Nucleus accumbens (tissue), 56 donors: ENCODE measurements around the gene ENPP6.

ENCODE experiments used
- DNase-seq, 56 donors: peaks; one replicate each; lab custom pipeline; 2025; lab: John Stamatoyannopoulos, UW

The ENPP6 gene

DNA sequence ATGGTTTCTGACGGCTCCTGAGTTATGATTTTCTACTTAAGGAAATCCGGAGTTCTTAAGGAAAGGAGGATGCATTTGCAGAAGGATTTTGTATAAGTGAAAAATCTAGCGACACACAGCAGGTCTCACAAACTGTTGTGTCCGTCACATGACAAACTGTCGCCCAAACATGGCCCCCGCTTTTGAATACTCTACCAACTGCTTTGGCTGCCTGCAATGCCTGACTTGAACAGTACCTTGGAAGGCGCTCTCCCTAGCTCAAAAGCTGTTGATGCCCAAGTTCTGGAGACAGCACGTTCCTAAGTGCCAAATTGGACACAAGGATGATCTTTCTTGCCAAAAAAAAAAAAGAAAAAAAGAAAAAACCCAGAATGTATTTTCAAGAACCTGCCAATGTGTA, 103.2 kb downstream of the ENPP6 start:
- DNase-seq: no peak

DNA sequence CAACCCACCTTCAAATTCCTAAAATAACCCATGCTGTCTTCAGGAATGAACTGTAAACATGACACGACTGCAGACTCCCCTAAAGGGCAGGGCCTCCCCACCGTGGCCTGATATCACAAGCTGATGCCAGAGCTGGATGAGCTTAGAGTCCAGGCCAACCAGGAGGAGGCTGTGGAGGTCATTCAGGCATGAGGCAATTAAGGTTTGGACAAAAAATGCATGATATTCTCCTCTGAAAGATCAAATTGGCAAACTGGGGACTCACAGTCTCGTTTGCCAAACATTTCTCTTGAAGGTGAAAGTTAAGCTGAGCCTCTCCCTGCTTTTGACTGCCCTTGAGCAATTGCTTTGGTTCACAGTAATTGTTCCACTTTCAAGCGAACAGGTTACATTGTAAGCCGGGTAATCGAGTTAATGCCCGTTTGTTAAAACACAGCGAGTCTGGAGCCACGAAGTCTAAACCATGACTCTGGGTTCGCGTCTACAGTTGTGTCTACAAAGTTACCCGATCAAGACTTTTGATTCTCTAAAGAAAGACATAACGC, 105.6 kb downstream of the ENPP6 start:
- no peak for DNase-seq

- no peak for DNase-seq
Observed at GRCh38 chr4:184111233-184111832, 106.3 kb downstream of the ENPP6 start.

DNA sequence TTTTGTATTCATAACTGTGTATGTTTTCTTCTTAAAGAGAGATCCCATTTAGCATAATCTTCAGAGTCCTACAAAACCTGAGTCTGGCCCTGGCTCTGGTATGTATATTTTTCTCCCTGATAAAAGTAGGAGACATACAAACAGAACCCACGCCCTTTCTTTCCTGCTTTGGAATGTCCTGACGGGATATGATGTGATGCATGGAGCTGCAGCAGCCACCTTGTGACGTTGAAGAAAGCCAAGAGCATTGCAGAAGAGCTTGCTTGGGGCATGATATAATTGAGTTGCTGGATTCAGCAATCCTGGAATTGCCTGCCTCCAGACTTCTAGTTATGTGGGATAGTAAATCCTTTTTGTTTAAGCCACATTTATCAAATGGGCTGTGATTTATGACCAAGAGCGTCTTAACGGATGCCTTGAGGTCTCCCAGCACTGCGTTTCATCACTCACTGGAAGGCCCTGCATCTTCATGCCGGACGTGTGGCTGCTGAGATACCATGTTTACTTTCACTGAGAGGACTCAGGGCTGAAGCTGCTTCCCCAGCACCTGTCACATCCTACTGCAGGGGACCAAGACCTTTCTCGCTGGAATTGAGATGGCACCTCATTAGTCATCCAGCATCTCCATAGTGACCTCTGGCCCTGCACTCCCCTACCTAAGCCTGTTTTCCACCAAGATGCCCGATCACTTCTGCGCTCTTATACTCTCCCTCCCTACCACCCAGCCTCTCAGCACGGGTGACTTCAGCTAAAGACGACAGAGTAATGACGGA, 107.0 kb downstream of the ENPP6 start:
- no peak for DNase-seq

DNA sequence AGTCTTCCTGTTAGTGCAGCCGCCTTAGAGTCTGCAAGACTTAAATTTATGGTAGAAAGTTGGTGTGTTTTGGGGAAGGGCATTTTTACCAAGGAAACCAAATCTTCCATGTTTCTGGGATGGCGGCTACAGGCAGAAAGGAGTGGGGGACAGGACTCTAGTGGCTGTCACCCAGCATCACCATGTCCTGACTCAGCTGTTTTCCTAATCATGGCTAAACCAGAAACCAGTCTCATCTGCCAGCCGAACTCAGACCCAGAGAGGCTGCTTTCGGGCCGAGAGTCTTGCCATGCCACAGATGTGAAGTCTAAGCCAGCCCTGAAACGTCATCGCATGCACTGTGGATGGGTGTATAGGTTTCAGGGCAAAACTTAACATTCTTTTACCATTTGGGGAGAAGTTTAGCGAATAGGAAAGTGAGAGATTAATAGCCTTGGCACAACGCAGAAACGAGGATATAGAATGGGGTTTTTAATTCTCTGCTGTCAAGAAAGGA, 109.6 kb downstream of the ENPP6 start:
- DNase-seq: no peak

DNA sequence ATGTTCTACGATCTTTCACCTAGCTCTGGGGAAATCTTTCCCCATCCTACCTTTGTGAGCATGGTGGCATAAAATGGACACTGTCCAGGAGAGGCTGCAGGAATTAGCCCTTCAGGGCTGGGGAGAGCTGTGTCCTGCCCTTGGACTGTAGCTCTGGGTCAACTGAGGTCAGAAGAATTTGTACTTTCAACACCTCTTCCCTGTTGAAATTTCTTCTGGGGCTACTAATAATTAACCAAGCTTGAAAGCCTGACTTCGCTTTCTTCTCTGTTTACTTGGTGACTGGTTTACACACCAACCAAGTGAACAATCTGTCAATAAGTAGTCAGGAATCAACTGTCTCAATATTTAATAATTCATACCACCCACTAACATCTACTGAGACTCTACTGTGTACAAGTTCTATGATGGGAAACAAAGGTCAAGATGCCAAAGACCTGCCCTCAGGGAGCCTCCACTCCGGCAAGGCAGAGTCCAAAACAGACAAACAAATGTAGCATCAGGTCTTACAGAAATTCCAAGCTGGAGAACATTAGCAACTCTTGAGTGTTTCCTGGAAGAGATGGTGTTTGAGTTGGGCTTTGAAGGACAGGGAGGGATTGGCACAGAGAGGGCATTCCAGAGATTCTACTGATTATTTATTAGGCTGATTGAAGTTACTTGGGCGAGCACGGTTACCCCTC, 113.1 kb downstream of the ENPP6 start:
- no peak for DNase-seq

DNA sequence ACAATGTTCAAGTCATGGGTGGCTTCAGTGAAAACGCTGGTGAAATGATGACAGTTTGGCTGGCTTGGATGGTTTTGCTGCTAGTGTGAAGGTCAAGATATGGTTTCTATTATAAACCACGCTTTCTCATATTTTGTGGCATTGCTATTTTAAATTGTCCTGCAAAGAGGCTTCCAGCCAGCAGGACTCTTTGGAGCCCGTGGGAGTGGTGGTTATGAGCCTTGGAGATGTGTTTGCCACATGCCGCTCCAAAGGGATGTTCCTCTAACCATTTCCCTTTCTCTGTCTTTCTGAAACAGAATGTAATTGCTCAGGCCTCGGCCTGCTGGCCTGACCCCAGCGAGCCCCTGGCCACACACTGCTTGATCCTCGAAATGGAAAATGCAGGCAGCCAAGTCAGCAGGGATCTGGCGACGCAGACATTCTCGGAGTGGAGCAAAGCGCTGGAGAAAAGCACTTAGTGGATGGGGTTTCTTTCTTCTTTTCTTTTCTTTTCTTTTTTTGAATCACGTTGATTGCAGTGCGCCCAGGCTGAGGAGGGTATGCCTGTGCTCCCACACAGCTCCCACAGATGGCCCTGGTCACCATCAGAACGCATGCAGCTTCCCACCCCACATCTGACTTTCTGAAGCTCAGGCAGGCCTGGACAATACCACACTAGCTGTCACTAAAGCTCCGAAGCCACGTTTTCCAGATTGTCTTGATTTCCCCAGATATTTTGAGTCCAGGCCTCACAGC, 114.0 kb downstream of the ENPP6 start:
- no peak for DNase-seq

DNA sequence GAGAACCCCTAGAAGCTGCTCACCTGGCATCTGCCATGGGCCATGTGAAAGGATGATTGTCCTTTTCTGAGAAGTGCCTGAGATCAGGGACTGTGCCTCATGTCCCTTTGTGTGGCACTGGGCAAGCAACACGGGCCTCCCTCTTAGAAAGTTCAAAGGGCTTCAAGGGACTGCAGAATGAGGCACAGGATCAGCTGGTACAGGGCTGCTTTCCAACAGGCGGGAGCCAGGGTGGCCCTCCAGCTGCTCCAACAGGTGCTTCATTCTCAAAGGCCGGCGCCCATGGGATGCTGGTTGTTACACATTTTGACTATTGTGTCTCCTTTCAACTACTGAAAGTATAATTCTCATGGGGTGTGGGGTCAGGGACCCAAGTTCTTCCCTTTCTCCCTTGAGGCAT, 114.7 kb downstream of the ENPP6 start:
- no peak for DNase-seq

GRCh38 chr4:184102488-184102887, 115.2 kb downstream of the ENPP6 start:
- no peak for DNase-seq

DNA sequence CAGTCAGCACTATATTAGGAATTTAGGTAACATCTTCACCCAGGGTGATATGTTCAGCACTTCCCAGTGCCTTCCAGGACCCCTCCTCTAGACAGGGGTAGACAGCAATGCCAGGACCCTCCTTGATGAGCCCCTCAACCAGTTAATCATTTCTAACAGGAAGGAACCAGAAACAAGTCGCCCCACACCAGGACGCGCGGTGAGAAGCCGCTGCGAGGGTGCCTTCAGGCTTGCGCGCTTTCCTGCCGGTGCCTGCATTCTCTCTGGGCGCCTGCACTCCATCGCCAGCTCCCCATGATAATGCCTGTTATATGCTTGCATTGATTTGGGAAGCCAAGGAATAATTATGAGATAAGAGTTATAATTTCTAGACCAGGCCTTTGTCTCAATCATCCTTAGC, 116.0 kb downstream of the ENPP6 start:
- DNase-seq: no peak

DNA sequence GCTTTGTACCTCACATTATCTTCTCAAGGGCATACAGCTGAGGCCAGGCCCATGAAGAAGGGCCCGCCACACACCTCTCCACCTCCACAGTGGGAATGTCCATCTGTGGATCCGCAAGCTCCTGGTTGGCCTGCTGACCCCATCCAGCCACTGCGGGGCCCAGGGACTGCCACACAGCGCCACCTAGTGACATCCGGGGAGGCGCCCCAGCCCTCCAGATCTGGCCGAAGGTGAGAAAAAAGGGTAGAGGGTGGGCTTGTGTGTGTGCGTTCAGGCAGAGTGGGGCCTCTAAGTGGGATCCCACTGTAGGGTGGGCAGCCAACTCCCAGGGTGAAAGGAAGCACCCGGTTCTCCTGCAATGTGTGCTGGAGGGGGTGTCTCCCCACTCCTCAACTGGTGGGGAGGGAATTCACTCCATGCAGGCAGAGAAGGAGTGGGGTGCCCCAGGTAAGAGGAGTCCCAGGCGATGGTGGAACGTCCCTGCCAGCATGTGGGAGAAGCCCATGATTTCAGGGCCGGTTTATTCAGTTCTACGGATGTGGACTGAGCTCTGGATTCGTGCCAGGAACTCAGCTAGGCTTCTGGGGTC, 117.3 kb downstream of the ENPP6 start:
- peak in 33 of 56 donors; percentile 4 to 73 (median 23) for DNase-seq

DNA sequence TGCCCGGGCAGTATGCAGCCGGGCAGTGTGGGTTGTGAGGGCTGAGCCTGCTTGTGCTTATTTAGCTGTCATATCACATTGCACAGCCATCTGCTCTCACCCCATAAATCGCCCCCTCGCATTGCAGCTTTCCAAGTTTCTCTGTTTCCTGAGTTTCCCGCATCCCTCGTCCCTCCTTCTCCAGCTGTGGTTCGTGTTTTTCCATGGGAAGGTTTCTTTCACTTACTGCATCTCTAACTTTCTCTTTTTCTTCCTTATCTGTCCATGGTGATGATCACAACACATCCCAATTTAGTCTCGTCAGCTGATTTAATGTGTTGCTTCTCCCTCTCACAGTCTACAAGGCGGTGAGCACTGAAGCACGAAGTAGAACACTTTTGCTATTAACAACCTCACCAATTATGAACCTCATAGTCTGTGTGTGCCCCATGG, 118.1 kb downstream of the ENPP6 start:
- no peak for DNase-seq

DNA sequence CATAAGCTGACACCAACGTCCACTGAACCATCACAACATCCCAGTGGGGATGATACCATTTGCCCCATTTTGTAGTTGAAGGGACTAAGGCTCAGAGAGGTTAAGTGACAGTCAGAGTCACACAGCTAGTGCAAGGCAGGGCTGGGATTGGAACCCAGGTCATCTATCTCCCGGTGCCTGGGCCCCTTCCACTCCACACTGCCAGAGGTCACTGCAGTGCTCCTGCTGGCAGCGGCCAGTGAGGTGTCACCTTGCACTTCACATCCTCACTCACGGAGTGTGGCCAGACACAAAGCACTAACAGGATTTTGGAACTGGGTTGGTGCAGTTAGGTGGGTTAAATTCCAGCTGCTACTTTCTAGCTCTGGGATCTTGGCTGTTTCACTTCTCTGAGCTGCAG, 118.7 kb downstream of the ENPP6 start:
- no peak for DNase-seq

DNA sequence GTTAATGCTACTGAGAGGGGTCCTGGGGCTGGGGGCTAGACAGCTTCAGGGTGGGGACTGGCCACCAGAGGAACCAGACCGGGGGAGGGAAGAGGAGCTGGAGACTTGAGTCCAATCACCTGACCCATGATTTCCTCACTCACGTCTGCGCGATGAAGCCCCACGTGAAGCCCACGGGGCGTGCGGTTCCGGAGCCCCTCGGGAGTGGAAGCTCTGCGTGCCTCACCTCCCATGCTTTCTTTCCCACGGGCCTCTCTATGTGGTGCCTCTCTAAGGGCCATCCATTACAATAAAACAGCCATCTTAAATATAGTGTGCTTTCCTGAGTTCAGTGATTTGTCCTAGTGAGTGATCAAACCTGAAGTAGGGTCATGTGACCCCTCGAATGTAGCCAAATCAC, 119.9 kb downstream of the ENPP6 start:
- DNase-seq: no peak

GRCh38 chr4:184097241-184097605, 120.5 kb downstream of the ENPP6 start:
- peak in 30 of 56 donors; percentile 2 to 63 (median 20) for DNase-seq

DNA sequence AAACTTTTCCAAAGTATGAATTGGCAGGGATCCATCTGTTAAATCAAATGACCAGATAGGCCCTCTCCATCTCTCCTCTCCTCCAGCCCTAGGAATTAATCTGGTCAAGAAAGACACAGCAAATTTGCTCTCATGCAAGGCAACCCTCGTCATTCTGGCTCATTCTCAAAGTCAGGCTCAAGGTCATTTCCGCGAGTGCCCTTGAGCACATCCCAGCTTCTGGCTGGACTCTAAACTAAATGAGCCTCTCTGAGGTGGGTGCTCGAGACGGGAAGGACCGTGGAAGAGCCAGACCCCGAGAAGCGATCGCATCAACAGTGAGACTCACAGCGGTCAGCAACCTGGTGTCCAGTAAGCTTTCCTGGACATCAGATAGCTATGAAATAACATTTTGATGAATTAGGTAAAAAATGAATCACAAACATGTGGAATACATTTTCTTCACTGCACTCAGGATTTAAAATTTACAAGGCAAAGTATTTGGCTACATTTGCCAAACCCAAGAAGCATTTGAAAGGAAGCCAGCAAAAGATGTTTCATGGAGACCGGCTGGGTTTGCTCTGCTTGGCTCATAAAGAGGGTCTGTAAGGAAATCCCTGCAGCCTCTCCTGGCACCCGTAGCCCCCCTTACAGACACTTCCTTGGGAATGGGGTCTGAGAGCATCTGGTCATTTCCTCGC, 121.0 kb downstream of the ENPP6 start:
- no peak for DNase-seq

DNA sequence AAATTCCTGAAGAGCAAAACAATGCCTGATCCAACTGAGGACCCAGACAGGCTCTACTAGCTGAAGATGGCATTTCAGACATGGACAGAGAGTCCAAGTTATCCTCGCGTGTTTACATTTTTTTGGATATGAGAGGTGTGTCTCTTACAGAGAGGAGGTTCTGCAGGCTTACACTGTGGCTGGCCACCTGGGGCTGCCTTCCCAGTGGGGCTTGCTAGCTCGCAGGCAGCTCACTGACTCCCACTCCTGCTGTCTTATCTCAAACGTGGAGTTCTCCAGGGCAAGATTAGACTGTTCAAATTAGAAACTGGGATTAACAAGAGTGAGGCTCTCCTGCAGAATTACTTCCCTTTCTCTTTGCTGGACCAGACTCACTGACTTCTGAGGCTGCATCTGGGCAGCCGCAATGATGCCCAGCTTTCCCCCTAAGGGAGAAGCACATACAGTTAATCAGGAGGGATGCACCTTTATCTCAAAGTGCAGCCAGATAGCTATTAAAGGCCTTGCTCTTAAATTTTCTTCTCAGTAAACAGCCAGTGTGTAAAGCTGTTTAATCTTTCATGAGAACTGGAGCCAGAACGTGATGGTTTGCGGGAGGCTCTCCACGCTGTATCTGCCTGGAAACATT, 123.0 kb downstream of the ENPP6 start:
- no peak for DNase-seq

DNA sequence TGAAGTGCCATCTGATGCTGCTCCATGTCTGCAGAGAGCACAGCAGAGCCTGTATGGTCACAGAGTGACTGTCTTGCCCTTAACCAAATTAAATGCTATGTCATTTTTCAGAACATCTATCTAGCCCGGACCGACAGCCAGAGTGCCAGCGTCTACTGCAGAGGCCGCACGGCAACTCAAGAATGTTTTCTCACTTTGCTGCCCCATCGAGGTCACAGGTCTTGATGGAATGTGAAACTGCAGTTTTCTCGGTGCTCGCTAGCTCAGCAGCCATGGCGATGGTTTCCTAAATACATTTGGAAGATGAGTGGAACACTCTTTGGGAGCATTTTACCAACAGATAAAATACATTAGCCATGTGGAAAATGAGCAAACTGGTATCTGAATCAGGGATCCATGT, 125.7 kb downstream of the ENPP6 start:
- no peak for DNase-seq

GRCh38 chr4:184090571-184090970, 127.1 kb downstream of the ENPP6 start:
- no peak for DNase-seq
